K562 (cell line): ENCODE data around the gene CDKN1C. TPM values are rescaled to one million over a fixed set of nuclear protein-coding genes. Genes with fewer than 3 reads are reported as not detected.

Experiments
- ATF4 ChIP-seq: fragments of 450-650 bp; formaldehyde crosslinking; IDR thresholded peaks from 2 replicates; pipeline ENCODE4 v1.4.0; 2022; ENCODE audit warnings: mild to moderate bottlenecking, moderate library complexity
- BCOR ChIP-seq: fragments of 450-650 bp; IDR thresholded peaks from 2 replicates; pipeline ENCODE4 v1.6.1; 2016
- BMI1 ChIP-seq: fragments of 150-350 bp; IDR thresholded peaks from 2 replicates; pipeline ENCODE4 v1.6.1; 2014; ENCODE audit warnings: low read length
- CHD4 ChIP-seq: fragments of 200-600 bp; sonication (generic); IDR thresholded peaks from 3 replicates; pipeline ENCODE4 v1.6.1; 2012; ENCODE audit warnings: low read depth, mild to moderate bottlenecking, mixed read lengths, low read length, inconsistent platforms; ENCODE audit not compliant: insufficient read depth, insufficient replicate concordance, poor library complexity, severe bottlenecking
- COPS2 ChIP-seq: fragments of 450-650 bp; conservative IDR thresholded peaks from 2 replicates; pipeline ENCODE4 v1.6.1; 2016; ENCODE audit warnings: mild to moderate bottlenecking, moderate library complexity
- CSDE1 ChIP-seq, 2 experiments: fragments of 450-650 bp; IDR thresholded peaks; 2 replicates each; pipeline ENCODE4 v1.6.1; 2016; ENCODE audit warnings: mild to moderate bottlenecking in 1 of 2
- ELF1 ChIP-seq: fragments of 200-800 bp; sonication (Bioruptor generic); IDR thresholded peaks from 2 replicates; pipeline ENCODE4 v1.6.1; 2016; ENCODE audit warnings: missing genetic modification characterization, missing compliant biosample characterization
- ETV5 ChIP-seq: sonication (generic); formaldehyde crosslinking; IDR thresholded peaks from 2 replicates; pipeline ENCODE4 v1.4.0; 2020; ENCODE audit warnings: low read depth, mild to moderate bottlenecking, missing genetic modification reagents
- HDAC1 ChIP-seq, 2 experiments: fragments of 450-650 bp; IDR thresholded peaks; 2 replicates each; pipeline ENCODE4 v1.6.1; 2016 to 2017; ENCODE audit warnings: inconsistent platforms in 1 of 2, mild to moderate bottlenecking in 1 of 2, moderate library complexity in 1 of 2
- NCOA1 ChIP-seq: fragments of 450-650 bp; IDR thresholded peaks from 2 replicates; pipeline ENCODE4 v1.6.1; 2016; ENCODE audit warnings: low read depth
- NRF1 ChIP-seq, 2 experiments: fragments of 450-650 bp; IDR thresholded peaks in 1 of 2; conservative IDR thresholded peaks in 1 of 2; 2 replicates each; pipeline ENCODE4 v1.6.1; 2014; ENCODE audit warnings: mild to moderate bottlenecking in 2 of 2
- POLR2B ChIP-seq: fragments of 450-650 bp; IDR thresholded peaks from 2 replicates; pipeline ENCODE4 v1.6.1; 2018; ENCODE audit warnings: low read depth; ENCODE audit not compliant: partially characterized antibody
- RB1 ChIP-seq: fragments of 450-650 bp; IDR thresholded peaks from 2 replicates; pipeline ENCODE4 v1.6.1; 2017; ENCODE audit warnings: low read depth, mild to moderate bottlenecking
- SOX6 ChIP-seq: fragments of 450-650 bp; IDR thresholded peaks from 2 replicates; pipeline ENCODE4 v1.6.1; 2014; ENCODE audit warnings: mild to moderate bottlenecking
- TOE1 ChIP-seq, 2 experiments: fragments of 450-650 bp in 1 of 2; sonication (generic) in 1 of 2; formaldehyde crosslinking in 1 of 2; IDR thresholded peaks; 2 replicates each; pipeline versions ENCODE4 v1.7.1 to v1.8.0; 2016 to 2022; ENCODE audit warnings: borderline replicate concordance in 2 of 2, mild to moderate bottlenecking in 2 of 2, antibody characterized with exemption in 1 of 2, inconsistent platforms in 1 of 2, low read depth in 1 of 2, missing genetic modification reagents in 1 of 2, moderate library complexity in 1 of 2
- U2AF1 ChIP-seq: fragments of 200-400 bp; formaldehyde crosslinking; optimal IDR thresholded peaks from 2 replicates; pipeline ENCODE3; 2017; ENCODE audit warnings: mild to moderate bottlenecking, low read depth, low read length, moderate library complexity
- ZNF354B ChIP-seq: fragments of 250-450 bp; sonication (Bioruptor Pico); IDR thresholded peaks from 2 replicates; pipeline ENCODE4 v1.4.0; 2020
- polyA plus RNA-seq, 8 experiments: library from polyadenylated mRNA; depleted of rRNA in 4 of 8; stranded (reverse) in 5 of 8; unstranded in 3 of 8; fragments of >200 nt; fragmentation: Nextera tagmentation in 2 of 8; fragmentation: Illumina TruSeq in 1 of 8; extraction: Ambion mirVana in 2 of 8; extraction: Trizol in 1 of 8; gene quantifications; 2 replicates each; pipeline versions ENCODE4 v1.2.1 to v1.2.3, GENCODE V29; 2011 to 2014; ENCODE audit warnings: inconsistent platforms in 1 of 8, missing spikeins in 1 of 8
- total RNA-seq, 7 experiments: library from RNA; depleted of rRNA in 6 of 7; stranded (reverse); fragments of >200 nt in 6 of 7; fragmentation: Illumina TruSeq in 2 of 7; extraction: Trizol in 2 of 7; gene quantifications; 2 replicates each; pipeline versions ENCODE4 v1.2.1 to v1.2.3, GENCODE V29; 2011 to 2021; ENCODE audit warnings: low replicate concordance in 1 of 7
- TF ChIP-seq, protein P1 (sequence below): sonication (generic); IDR thresholded peaks from 2 replicates; pipeline ENCODE4 v1.6.1; 2016
- TF ChIP-seq, protein P2 (sequence below), 2 experiments: IDR thresholded peaks; 2 replicates each; pipeline ENCODE4 v1.6.1; 2011; ENCODE audit warnings: borderline replicate concordance in 1 of 2, control low read depth in 1 of 2, low read depth in 1 of 2, low read length in 1 of 2, mild to moderate bottlenecking in 1 of 2, mixed read lengths in 1 of 2, moderate library complexity in 1 of 2; ENCODE audit not compliant: insufficient read depth in 1 of 2, insufficient read length in 1 of 2, poor library complexity in 1 of 2, severe bottlenecking in 1 of 2; ENCODE audit errors: extremely low read depth in 1 of 2
- TF ChIP-seq, protein P3 (sequence below), 2 experiments: IDR thresholded peaks; 2 replicates each; pipeline ENCODE4 v1.6.1; 2012; ENCODE audit warnings: improper control_type of control experiment in 2 of 2, low read depth in 2 of 2, low read length in 2 of 2, borderline replicate concordance in 1 of 2

The CDKN1C gene
- total and polyA plus RNA-seq, 9 of the 15 experiments (the other 6 are each of a cell fraction or from before 2014, with no cell fraction given) = 2.8 to 21.1 (median 9.3) TPM

DNA sequence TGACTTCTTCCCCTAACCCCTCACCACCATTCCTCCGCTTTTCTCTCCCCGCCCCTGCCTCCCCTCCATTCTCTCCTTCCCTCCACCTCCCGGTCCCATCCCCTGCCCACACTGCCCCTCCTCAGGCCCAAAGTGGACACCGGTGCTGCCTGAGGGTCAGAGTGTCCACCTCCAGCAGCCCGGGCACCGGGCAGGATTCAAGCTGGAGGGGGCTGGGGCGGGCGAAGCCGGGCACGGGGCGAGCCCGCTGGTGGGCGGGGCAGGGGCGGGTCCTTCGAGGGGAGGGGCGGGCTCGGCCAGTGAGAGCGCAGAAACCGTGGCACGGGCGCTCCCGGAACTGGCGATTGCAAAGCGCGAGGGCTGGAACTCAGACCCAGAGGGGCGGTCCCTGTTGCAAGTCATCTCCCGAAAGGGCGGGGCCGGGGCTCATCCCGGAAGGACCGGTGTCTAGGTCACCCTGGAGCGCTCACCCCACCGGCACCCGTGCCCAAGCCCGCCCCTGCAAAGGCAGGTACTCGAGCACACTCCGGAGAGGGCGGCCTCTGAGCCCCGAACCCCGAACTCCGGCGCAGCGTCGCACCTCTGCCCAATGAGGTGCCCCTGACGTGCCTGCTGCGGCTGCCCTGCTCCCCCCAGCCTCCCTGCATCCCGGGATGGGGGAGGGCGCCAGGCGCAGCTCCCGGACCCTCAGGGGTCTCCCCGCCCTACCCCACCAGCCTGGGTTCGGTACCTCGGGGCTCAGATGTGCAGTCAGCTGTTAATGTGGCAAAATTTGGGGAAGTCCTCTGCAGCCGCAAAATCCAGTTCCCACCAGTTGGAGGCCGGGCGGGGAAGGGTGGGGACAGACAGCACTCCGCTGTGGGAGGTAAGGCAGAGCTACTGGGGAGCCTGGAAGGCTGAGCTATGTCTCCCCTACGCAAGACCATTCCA lies 16.5 kb upstream of the CDKN1C start (continued):
- TF ChIP-seq, protein P1, sequence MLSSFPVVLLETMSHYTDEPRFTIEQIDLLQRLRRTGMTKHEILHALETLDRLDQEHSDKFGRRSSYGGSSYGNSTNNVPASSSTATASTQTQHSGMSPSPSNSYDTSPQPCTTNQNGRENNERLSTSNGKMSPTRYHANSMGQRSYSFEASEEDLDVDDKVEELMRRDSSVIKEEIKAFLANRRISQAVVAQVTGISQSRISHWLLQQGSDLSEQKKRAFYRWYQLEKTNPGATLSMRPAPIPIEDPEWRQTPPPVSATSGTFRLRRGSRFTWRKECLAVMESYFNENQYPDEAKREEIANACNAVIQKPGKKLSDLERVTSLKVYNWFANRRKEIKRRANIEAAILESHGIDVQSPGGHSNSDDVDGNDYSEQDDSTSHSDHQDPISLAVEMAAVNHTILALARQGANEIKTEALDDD = no peak
- TF ChIP-seq HDAC1 (IDR thresholded peaks at IDR 0.05) = peak in 1 of 2 experiments; percentile 69; a peak in 2 of 4 replicates
- TF ChIP-seq BMI1 = no peak
- TF ChIP-seq RB1 = peak; percentile 67
- TF ChIP-seq CHD4 = no peak
- peak; percentile 34; the same call in 1 of the 2 replicates for TF ChIP-seq TOE1 (IDR thresholded peaks at IDR 0.05; ENCODE audit: borderline replicate concordance)
- no peak for TF ChIP-seq TOE1 (CRISPR knock-in tag; IDR thresholded peaks at IDR 0.05; ENCODE audit: borderline replicate concordance, low read depth)
- TF ChIP-seq ZNF354B (CRISPR knock-in tag) = no peak
- TF ChIP-seq, protein P2, sequence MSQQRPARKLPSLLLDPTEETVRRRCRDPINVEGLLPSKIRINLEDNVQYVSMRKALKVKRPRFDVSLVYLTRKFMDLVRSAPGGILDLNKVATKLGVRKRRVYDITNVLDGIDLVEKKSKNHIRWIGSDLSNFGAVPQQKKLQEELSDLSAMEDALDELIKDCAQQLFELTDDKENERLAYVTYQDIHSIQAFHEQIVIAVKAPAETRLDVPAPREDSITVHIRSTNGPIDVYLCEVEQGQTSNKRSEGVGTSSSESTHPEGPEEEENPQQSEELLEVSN (IDR thresholded peaks at IDR 0.05; ENCODE audit: borderline replicate concordance in 1 of 2, extremely low read depth in 1 of 2, insufficient read depth in 1 of 2, insufficient read length in 1 of 2, low read depth in 1 of 2, low read length in 1 of 2, poor library complexity in 1 of 2, severe bottlenecking in 1 of 2) = peak in 1 of 2 experiments; percentile 50
- peak; percentile 64 for TF ChIP-seq ETV5
- TF ChIP-seq, protein P3, sequence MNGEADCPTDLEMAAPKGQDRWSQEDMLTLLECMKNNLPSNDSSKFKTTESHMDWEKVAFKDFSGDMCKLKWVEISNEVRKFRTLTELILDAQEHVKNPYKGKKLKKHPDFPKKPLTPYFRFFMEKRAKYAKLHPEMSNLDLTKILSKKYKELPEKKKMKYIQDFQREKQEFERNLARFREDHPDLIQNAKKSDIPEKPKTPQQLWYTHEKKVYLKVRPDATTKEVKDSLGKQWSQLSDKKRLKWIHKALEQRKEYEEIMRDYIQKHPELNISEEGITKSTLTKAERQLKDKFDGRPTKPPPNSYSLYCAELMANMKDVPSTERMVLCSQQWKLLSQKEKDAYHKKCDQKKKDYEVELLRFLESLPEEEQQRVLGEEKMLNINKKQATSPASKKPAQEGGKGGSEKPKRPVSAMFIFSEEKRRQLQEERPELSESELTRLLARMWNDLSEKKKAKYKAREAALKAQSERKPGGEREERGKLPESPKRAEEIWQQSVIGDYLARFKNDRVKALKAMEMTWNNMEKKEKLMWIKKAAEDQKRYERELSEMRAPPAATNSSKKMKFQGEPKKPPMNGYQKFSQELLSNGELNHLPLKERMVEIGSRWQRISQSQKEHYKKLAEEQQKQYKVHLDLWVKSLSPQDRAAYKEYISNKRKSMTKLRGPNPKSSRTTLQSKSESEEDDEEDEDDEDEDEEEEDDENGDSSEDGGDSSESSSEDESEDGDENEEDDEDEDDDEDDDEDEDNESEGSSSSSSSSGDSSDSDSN (IDR thresholded peaks at IDR 0.05; ENCODE audit: borderline replicate concordance in 1 of 2, low read depth in 2 of 2, low read length in 2 of 2) = no peak
- peak; percentile 34 to 56; a peak in 3 of 4 replicates for TF ChIP-seq NRF1 (conservative IDR thresholded peaks at IDR 0.05 in 1 of 2, IDR thresholded peaks at IDR 0.05 in 1 of 2)
- TF ChIP-seq POLR2B = peak; percentile 56
- TF ChIP-seq COPS2 = no peak
- TF ChIP-seq U2AF1 = no peak
- no peak for TF ChIP-seq ATF4 (CRISPR knock-in tag)
- TF ChIP-seq SOX6 = no peak
- TF ChIP-seq BCOR = peak; percentile 30; the same call in 1 of the 2 replicates
- TF ChIP-seq ELF1 = peak; percentile 92
- TF ChIP-seq NCOA1 = peak; percentile 43; the same call in 1 of the 2 replicates
- no peak for TF ChIP-seq CSDE1 (IDR thresholded peaks at IDR 0.05)
